NCI-H187 treated with DMSO at 0.1 percent for 48 hours (cell line): Measurements from ENCODE around the gene ADRA1B.

Source experiments
- DNase-seq: peaks from one replicate; lab custom pipeline; 2025; lab: John Stamatoyannopoulos, UW

ADRA1B gene

GRCh38 chr5:159928122-159928909, 12.0 kb downstream of the ADRA1B start:
- DNase-seq, result no peak

- no peak for DNase-seq
Measured at GRCh38 chr5:159929176-159929575, 12.9 kb downstream of the ADRA1B start.

- no peak for DNase-seq
Measured at GRCh38 chr5:159933531-159934485, 17.5 kb downstream of the ADRA1B start.

- DNase-seq, result no peak
Measured at GRCh38 chr5:159935946-159936345, 19.7 kb downstream of the ADRA1B start.

GRCh38 chr5:159936686-159937329, 20.5 kb downstream of the ADRA1B start:
- DNase-seq, result no peak

GRCh38 chr5:159937580-159937979, 21.3 kb downstream of the ADRA1B start:
- no peak for DNase-seq

- DNase-seq, result no peak
Measured at GRCh38 chr5:159943326-159943725, 27.0 kb downstream of the ADRA1B start.

GRCh38 chr5:159944056-159944600, 27.8 kb downstream of the ADRA1B start:
- no peak for DNase-seq

- no peak for DNase-seq
Measured at GRCh38 chr5:159945359-159945758, 29.1 kb downstream of the ADRA1B start.

GRCh38 chr5:159947708-159948358, 31.6 kb downstream of the ADRA1B start:
- DNase-seq, result no peak

GRCh38 chr5:159951387-159951786, 35.1 kb downstream of the ADRA1B start:
- no peak for DNase-seq

GRCh38 chr5:159951834-159952233, 35.6 kb downstream of the ADRA1B start:
- no peak for DNase-seq

- no peak for DNase-seq
Measured at GRCh38 chr5:159953609-159954008, 37.3 kb downstream of the ADRA1B start.

- no peak for DNase-seq
Measured at GRCh38 chr5:159955056-159955624, 38.9 kb downstream of the ADRA1B start.

- DNase-seq, result no peak
Measured at GRCh38 chr5:159956074-159956473, 39.8 kb downstream of the ADRA1B start.

GRCh38 chr5:159961176-159962160, 45.2 kb downstream of the ADRA1B start:
- DNase-seq, result no peak

- no peak for DNase-seq
Measured at GRCh38 chr5:159962214-159962613, 45.9 kb downstream of the ADRA1B start.

GRCh38 chr5:159963935-159964334, 47.7 kb downstream of the ADRA1B start:
- DNase-seq, result no peak

GRCh38 chr5:159965031-159965837, 49.0 kb downstream of the ADRA1B start:
- DNase-seq, result no peak
